ENCODE data around the gene PRPH. TPM values are rescaled to one million over a fixed set of nuclear protein-coding genes. Genes with fewer than 3 reads are reported as not detected.

The PRPH gene
- total RNA-seq, 1 donor from 2014 or later = 0.26 TPM

DNA sequence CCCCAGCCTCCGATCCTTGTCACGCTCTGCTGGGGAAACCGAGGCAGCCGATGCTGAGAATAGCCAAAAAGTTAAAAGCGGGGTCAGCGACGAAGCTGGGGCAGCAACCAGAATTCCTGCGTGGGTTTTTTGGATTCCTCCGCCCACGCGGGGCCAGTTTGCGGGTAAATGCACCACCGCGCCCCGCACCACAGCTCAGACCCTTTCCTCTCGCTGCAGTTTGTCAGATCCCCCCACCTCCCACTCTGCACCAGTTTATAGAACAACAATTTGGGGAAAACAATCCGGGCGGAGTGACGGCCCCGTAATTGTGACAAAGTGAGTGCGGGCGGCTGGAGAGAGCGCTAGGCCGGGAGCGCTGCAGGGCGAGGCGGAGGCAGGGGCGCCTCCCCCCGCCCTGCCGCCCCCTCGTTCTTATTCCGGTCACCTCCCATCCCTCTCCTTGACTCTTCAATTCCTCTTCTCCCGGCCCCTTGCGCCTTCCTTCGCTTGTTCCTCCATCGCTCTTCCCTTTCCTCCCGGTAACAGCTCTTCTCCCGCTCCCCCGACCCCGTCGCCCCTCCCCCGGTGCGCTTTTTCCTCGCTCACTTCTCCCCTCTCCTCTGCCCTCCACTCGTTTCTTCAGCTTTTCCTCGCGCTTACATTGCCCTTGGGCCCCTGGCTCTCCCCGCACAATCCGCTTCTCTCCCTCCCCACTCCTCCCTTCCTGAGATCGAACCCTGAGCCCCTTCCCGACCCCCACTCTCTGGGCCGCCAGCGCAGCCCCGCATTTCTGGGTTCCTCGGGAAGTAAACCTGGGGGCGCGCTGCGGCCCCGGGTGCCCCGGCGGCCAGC, 51.1 kb downstream of the PRPH start:
- no peak for DNase-seq (ENCODE audit: low read depth, low spot score)

DNA sequence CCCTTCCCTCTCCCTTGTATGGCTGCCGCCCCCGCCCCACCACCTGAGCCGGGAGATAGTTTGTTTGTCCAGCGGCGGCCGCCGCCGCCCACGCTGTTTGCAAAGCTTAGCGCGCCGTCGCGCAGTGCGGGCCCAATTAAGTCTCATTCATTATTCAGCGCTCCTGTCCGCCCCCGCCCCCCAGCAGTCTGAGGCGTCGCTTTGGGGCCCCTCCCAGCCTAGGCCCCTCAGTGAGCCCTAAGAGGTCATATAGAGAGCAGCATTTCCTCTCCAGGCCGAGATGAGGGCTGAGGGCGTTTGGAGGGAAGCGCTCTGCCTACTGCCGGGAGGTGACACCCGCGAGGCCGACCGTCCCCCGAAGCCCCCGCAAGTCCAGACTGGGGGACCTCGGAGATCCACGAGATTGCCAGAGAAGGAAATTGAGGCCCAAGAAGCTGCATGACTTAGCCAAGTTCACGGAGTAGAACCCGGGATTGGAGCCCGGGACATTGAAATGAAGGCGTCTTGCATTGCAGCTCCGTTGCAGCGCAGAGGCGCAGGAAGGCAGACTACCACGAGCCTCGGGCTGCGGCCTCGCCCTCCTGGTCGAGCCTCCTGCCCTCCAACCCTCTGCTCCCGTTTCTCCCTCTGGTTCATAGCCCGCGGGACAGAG, 51.8 kb downstream of the PRPH start, which contains the start of gene DNAJC22:
TSS of gene DNAJC22 (plus strand) at position 230 of the 652 bp plus-strand sequence. CDS start 1,985 bp downstream, outside the sequence.
- DNase-seq (ENCODE audit: low read depth, low spot score) = no peak

DNA sequence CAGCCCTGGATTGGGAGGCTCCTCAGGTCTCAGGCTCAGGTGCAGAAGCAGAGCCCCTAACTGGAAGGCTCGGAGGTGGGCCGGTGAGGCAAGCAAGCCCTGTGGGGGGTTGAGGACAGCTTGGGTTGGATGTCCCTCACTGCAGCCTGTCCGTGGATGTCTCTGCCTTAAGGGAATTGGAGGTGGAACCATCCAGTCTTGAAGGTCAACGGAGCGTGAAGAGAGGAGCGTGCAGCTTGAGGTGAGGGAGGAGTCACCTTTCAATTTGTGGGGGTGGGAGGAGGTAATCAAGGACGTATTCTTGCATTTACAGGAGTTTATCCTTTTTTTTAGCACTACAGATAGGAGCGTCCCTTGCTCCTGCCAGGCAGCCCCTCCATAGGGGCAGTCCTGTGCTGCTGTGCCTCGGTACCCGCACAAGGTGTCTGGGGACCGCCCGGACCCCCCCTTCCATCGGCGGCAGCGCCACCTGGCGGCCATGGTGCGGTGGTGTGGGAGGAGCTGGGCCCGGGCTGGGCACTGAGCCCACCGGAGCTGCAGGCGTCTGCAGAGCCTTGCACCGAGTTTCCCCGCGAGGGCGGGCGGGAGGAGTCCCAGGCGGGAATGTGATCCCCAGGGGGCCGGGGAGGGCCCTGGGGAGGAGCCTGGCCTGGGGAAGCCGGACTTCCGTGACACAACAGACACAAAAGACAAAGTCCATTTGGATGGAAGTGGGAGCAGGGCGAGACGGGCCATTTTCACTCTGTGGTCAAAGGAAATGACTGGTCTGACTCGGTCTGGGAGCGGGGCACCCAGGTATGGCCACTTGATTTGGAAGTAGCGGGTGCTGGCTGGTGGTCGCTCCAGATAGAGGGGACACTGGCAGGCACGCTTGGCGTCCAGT, 52.6 kb downstream of the PRPH start:
- DNase-seq (ENCODE audit: low read depth, low spot score) = no peak

Other genes starting within 250 kb of the PRPH start
- gene KMT2D, start 234.4 kb upstream of the PRPH start, total RNA-seq = 29.7 and 36.8 TPM in 2 replicates
- gene RHEBL1, start 225.2 kb upstream of the PRPH start, total RNA-seq = 2.2 and 3.0 TPM in 2 replicates
- gene DHH, start 200.3 kb upstream of the PRPH start, total RNA-seq = 5.8 and 18.8 TPM in 2 replicates
- gene LMBR1L, start 184.3 kb upstream of the PRPH start, total RNA-seq = 69.8 and 73.5 TPM in 2 replicates
- gene TUBA1B, start 163.8 kb upstream of the PRPH start, total RNA-seq = 2,136 and 3,345 TPM in 2 replicates
- 1,067 and 1,186 TPM in 2 replicates for gene TUBA1A, start 106.1 kb upstream of the PRPH start, total RNA-seq
- 419 and 740 TPM in 2 replicates for gene TUBA1C, start 30.1 kb upstream of the PRPH start, total RNA-seq
- gene TROAP, start 28.1 kb downstream of the PRPH start, total RNA-seq = 16.9 and 19.6 TPM in 2 replicates
- 0.04 and 0.13 TPM in 2 replicates for gene C1QL4, start 42.0 kb downstream of the PRPH start, total RNA-seq
- 0.79 and 0.85 TPM in 2 replicates for gene DNAJC22, start 51.7 kb downstream of the PRPH start, total RNA-seq
- 44.5 and 45.5 TPM in 2 replicates for gene SPATS2, start 72.3 kb downstream of the PRPH start, total RNA-seq
- 0.26 and 0.28 TPM in 2 replicates for gene KCNH3, start 243.9 kb downstream of the PRPH start, total RNA-seq